IPS-NIHi7 (cell line): ENCODE measurements around the gene ACAP3.

Experiments
- DNase-seq: peaks from one replicate; pipeline ENCODE4 v3.0.0; 2012; ENCODE audit warnings: mixed read lengths; ENCODE audit errors: extremely low spot score

ACAP3 gene

GRCh38 chr1:1245817-1246576 lies 61.7 kb downstream of the ACAP3 start:
- no peak for DNase-seq

GRCh38 chr1:1245178-1245816 lies 62.4 kb downstream of the ACAP3 start:
- DNase-seq: no peak

- DNase-seq: no peak
Measured at GRCh38 chr1:1244192-1244811, 63.4 kb downstream of the ACAP3 start.

GRCh38 chr1:1243807-1244191 lies 63.9 kb downstream of the ACAP3 start:
- DNase-seq: no peak

GRCh38 chr1:1243266-1243660 lies 64.5 kb downstream of the ACAP3 start:
- DNase-seq: no peak

- no peak for DNase-seq
Measured at GRCh38 chr1:1242461-1243265, 65.1 kb downstream of the ACAP3 start.
